Activated CD4-positive, alpha-beta T cell treated with anti-CD3 and anti-CD28 coated beads for 24 hours (primary cell): ENCODE results near the gene GH2.
"Not testable (repeated sequence)": the region's sequence is repeated elsewhere in the genome, so short reads cannot be mapped to it uniquely, and the experiment has no call there.

Experiments
- DNase-seq, 2 donors: peaks; one replicate each; pipeline ENCODE4 v3.0.0-alpha.2; 2020; ENCODE audit warnings: low read depth in 2 of 2

GH2 gene

GRCh38 chr17:63881935-63882601 is at the start of gene GH2:
Gene GH2, minus strand, starts transcription at chr17:63881944. Its CDS starts 143 bp downstream, at chr17:63881801.
- DNase-seq = peak; percentile 46 to 50

- peak in 1 of 2 donors; percentile 40 for DNase-seq
Observed at GRCh38 chr17:63930951-63931575, 49.3 kb upstream of the GH2 start.

- no peak for DNase-seq
Observed at GRCh38 chr17:63929860-63930766, 48.4 kb upstream of the GH2 start.

- no peak for DNase-seq
Observed at GRCh38 chr17:63928966-63929695, 47.4 kb upstream of the GH2 start.

- no peak for DNase-seq
Observed at GRCh38 chr17:63928172-63928666, 46.5 kb upstream of the GH2 start.

GRCh38 chr17:63927464-63928171 is 45.9 kb upstream of the GH2 start:
- no peak for DNase-seq

GRCh38 chr17:63926164-63926563 is 44.4 kb upstream of the GH2 start:
- DNase-seq = no peak

GRCh38 chr17:63925615-63926014 is 43.9 kb upstream of the GH2 start:
- no peak for DNase-seq

GRCh38 chr17:63922402-63922801 is 40.7 kb upstream of the GH2 start:
- DNase-seq = not testable (repeated sequence)

- DNase-seq = not testable (repeated sequence)
Observed at GRCh38 chr17:63920779-63921178, 39.0 kb upstream of the GH2 start.

- not testable (repeated sequence) for DNase-seq
Observed at GRCh38 chr17:63920050-63920449, 38.3 kb upstream of the GH2 start.

- peak; percentile 56 to 63 for DNase-seq
Observed at GRCh38 chr17:63919311-63919723, 37.6 kb upstream of the GH2 start.

- DNase-seq = not testable (repeated sequence)
Observed at GRCh38 chr17:63918789-63919305, 37.1 kb upstream of the GH2 start, which contains the start of gene GH1. Gene GH1, minus strand, starts transcription at chr17:63918839. Its CDS starts 63 bp downstream, at chr17:63918776.

- DNase-seq = no peak
Observed at GRCh38 chr17:63918305-63918704, 36.6 kb upstream of the GH2 start.

GRCh38 chr17:63917646-63918045 is 35.9 kb upstream of the GH2 start:
- no peak for DNase-seq

- not testable (repeated sequence) for DNase-seq
Observed at GRCh38 chr17:63917206-63917605, 35.5 kb upstream of the GH2 start.

GRCh38 chr17:63916566-63917185 is 34.9 kb upstream of the GH2 start:
- no peak for DNase-seq

GRCh38 chr17:63915753-63916152 is 34.0 kb upstream of the GH2 start:
- not testable (repeated sequence) for DNase-seq

GRCh38 chr17:63914471-63914870 is 32.7 kb upstream of the GH2 start:
- no peak for DNase-seq

GRCh38 chr17:63911657-63912100 is 29.9 kb upstream of the GH2 start:
- DNase-seq = peak; percentile 49 to 57
